Aorta (tissue), 5 donors: ENCODE data around the gene HMGCS2. TPM values are rescaled to one million over a fixed set of nuclear protein-coding genes. Genes with fewer than 3 reads are reported as not detected.
A peak's percentile ranks its signal among the peaks of the same experiment; 100 is the strongest.

Experiments
- ATAC-seq: fragments of 200-7000 bp; cut with Tn5 transposase; one replicate; pipeline ENCODE4 v1.9.1; 2022; ENCODE audit warnings: moderate library complexity; ENCODE audit not compliant: low FRiP score
- DNase-seq, 2 donors: peaks; one replicate each; pipeline ENCODE4 v3.0.0-alpha.2; 2020
- H3K27ac ChIP-seq, 2 donors: one replicate each; pipeline ENCODE4 v1.5.1; 2013; ENCODE audit warnings: low read length in 2 of 2, mild to moderate bottlenecking in 2 of 2, moderate library complexity in 2 of 2, control low read depth in 1 of 2, inconsistent platforms in 1 of 2, low read depth in 1 of 2
- H3K27me3 ChIP-seq, 2 donors: one replicate each; pipeline ENCODE4 v1.6.1; 2013; ENCODE audit warnings: control low read depth in 1 of 2, low read length in 1 of 2, mild to moderate bottlenecking in 1 of 2, moderate library complexity in 1 of 2; ENCODE audit not compliant: insufficient read depth in 2 of 2, control insufficient read depth in 1 of 2
- H3K36me3 ChIP-seq, 2 donors: one replicate each; pipeline ENCODE4 v1.6.1; 2013; ENCODE audit warnings: control low read depth in 1 of 2, low read length in 1 of 2, mild to moderate bottlenecking in 1 of 2; ENCODE audit not compliant: insufficient read depth in 2 of 2, control insufficient read depth in 1 of 2
- H3K4me1 ChIP-seq, 2 donors: one replicate each; pipeline ENCODE4 v1.6.1; 2013; ENCODE audit warnings: low read length in 2 of 2, control low read depth in 1 of 2, mild to moderate bottlenecking in 1 of 2, moderate library complexity in 1 of 2; ENCODE audit not compliant: insufficient read depth in 2 of 2, control insufficient read depth in 1 of 2
- H3K4me3 ChIP-seq, 2 donors: one replicate each; pipeline ENCODE4 v1.5.1; 2013; ENCODE audit warnings: low read length in 2 of 2, control low read depth in 1 of 2, mild to moderate bottlenecking in 1 of 2
- H3K9me3 ChIP-seq: one replicate; pipeline ENCODE4 v1.6.1; 2013; ENCODE audit warnings: mild to moderate bottlenecking, low read length; ENCODE audit not compliant: control insufficient read depth
- WGBS, 2 donors: extraction: QIAGEN DNeasy Blood & Tissue Kit; methylation state at CpG; one replicate each; pipeline ENCODE4 v1.1.7; 2013; 5-methylcytosine and 5-hydroxymethylcytosine counted together
- intact Hi-C, 2 donors: fragments of 100-400 bp; cut with DNase I; formaldehyde crosslinking; loops; one replicate each; pipeline versions ENCODE4 v1.14.2 to v1.15.0; 2022
- polyA plus RNA-seq, 2 donors: library from polyadenylated mRNA; stranded (reverse); fragments of 200-250 nt; gene quantifications; one replicate each; pipeline ENCODE4 v1.2.3, GENCODE V29; 2013
- total RNA-seq, 2 donors: library from RNA; stranded (reverse); fragmentation: NEBNext Ultra II Directional; extraction: Animal tissue kit (Norgen Biotek cat#: 25700); gene quantifications; one replicate each; pipeline ENCODE4 v1.2.1, GENCODE V29; 2021
- donor health status: healthy with polysubstance abuse.
- donor health status: Bipolar disorder and iron deficiency.
- donor health status: DM: no; HTN: no; CAD: no.
- donor health status: DM: no; HTN: no; CAD: no.
- donor health status: DM: yes; HTN: yes; CAD: no.

HMGCS2 gene
- total and polyA plus RNA-seq, 4 donors: 1.1 to 9.8 TPM; not detected in 2

DNA sequence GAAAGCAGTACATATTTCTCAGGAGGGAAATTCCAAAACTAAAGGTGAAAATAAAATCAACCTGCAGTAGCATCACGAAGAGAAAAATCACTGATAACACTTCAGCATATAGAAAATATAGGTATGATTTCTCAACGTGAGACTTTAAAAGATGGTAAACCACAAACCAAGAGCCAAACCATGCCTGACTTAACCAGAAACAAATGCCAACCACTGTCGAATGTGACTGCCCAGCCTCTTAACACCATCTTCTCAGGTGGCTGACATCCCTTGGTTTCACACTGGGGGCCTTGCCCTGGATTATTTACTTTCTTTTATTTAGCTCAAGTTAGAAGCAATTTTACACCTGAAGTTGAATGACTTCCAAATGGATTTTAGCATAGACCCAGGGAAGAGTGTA lies 10.1 kb downstream of the HMGCS2 start:
- intact Hi-C loops: no loop called here
- ATAC-seq: no peak

DNA sequence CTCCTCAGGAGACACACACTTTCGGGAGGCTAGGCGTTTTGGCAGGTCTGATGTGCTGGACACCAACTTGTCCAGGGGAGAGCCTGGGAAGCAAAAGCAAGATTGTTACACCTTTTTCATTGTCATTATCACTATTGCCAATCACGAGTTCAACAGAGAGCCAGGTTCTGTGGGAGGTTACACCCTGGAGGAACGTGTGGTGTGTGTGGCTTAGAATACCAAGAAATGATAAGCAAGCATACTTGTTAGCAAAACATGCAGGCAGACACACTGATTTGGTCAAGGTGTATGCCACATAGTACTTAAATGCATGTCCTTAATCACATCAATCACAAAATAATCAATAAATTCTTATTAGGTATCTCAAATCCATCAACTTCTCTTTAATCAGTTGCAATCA lies 16.1 kb downstream of the HMGCS2 start:
- DNase-seq (no peak), ATAC-seq (no peak)
- no peaks in the 10 kb centered on the region for H3K4me1 ChIP-seq
- no peak overlapping the region for H3K27ac ChIP-seq
- 83 to 87% methylated on average over 4 of the region's 4 CpGs for WGBS, 2 donors
- no peaks in the 10 kb centered on the region for H3K27me3 ChIP-seq
- H3K9me3 ChIP-seq: no peaks in the 10 kb centered on the region
- H3K36me3 ChIP-seq: no peaks in the 10 kb centered on the region
- intact Hi-C loops: no loop called here
- H3K4me3 ChIP-seq: no peak overlapping the region

More for the DNA sequence above, 10.1 kb downstream of the HMGCS2 start:
- DNase-seq: no peak
- Histone ChIP-seq H3K27ac (no peak overlapping the region), H3K4me3 (no peak overlapping the region), H3K27me3 (no peaks in the 10 kb centered on the region), H3K9me3 (no peaks in the 10 kb centered on the region), H3K4me1 (no peaks in the 10 kb centered on the region), H3K36me3 (no peaks in the 10 kb centered on the region)
- WGBS, 2 donors: 84 to 89% methylated on average over 3 of the region's 3 CpGs

DNA sequence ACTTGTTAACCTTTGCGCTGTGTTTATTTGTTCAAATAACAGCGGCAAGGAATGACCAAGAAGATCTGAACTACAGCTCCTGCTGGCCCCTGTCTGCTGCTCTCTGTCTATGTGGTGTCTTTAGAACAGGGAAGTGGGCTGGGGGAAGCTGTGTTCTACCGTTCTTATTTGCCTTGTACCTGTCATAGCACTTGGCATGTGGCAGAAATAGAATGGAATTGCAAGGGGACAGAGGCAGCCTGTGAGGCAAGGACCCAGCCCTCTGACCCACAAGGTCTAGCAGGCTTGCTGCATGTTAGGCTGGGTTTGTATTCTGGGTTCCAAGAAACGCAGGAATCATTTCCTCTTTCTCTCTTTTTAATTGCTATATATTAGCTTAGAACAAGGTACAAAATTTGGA lies 20.7 kb downstream of the HMGCS2 start:
- no peak overlapping the region for H3K27ac ChIP-seq

DNA sequence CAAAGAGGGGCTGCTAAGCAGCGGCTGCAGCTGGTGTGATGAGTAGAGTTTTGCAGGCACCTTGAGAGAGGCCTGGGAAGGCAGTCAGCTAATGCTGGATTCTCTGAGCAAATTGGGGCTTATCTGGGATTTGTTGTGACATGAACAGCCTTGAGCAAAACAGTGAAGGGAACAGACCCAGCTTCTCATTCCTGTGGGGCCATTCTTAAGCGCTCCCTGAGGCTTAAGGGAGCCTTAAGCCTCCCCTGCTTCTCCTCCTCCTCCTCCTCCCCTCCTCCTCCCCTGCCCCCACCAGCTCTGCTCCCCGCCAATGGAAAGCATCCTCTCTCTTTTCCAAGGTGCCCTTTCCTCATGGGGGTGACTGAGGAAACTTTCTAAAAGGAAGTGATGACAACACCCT lies 21.3 kb downstream of the HMGCS2 start:
- intact Hi-C loops: no loop called here
- DNase-seq (no peak), ATAC-seq (no peak)
- H3K27me3 ChIP-seq: no peaks in the 10 kb centered on the region
- H3K4me1 ChIP-seq: no peaks in the 10 kb centered on the region
- H3K4me3 ChIP-seq: no peak overlapping the region
- no peaks in the 10 kb centered on the region for H3K9me3 ChIP-seq
- H3K27ac ChIP-seq: no peak overlapping the region
- WGBS, 2 donors: 81 to 83% methylated on average over 3 of the region's 3 CpGs
- no peaks in the 10 kb centered on the region for H3K36me3 ChIP-seq

More for the DNA sequence above, 20.7 kb downstream of the HMGCS2 start:
- ATAC-seq: no peak
- DNase-seq: no peak
- WGBS, 2 donors: 40 to 46% methylated on average over 4 of the region's 4 CpGs
- Histone ChIP-seq H3K9me3 (no peaks in the 10 kb centered on the region), H3K27me3 (no peaks in the 10 kb centered on the region), H3K36me3 (no peaks in the 10 kb centered on the region), H3K4me1 (no peaks in the 10 kb centered on the region), H3K4me3 (no peak overlapping the region)
- intact Hi-C loops: no loop called here

DNA sequence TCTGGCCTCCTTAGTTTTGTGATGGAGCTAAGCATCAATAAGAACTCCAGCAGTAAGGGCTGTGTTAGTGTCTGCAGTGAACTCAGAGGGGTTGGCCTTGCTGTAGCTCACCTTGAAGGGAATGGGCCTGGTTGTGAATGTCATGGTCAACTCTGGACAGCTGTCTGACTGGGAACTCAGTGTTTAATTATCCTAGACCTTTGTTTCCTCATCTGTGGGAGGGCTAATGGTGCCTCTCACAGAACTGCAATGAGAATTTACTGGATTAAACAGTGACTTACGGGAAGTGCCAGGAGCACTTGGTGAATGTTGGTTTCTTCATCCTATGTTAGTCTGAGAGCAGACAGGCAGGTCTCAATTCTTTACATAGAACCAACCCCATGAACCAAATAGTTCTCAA lies 23.7 kb downstream of the HMGCS2 start:
- Histone ChIP-seq H3K9me3 (no peaks in the 10 kb centered on the region), H3K36me3 (no peaks in the 10 kb centered on the region), H3K27me3 (no peaks in the 10 kb centered on the region), H3K4me3 (no peak overlapping the region), H3K27ac (no peak overlapping the region), H3K4me1 (no peaks in the 10 kb centered on the region)
- WGBS, 2 donors: 91 to 92% methylated on average over 1 of the region's 1 CpG
- ATAC-seq: no peak
- no peak for DNase-seq
- intact Hi-C loops: no loop called here

DNA sequence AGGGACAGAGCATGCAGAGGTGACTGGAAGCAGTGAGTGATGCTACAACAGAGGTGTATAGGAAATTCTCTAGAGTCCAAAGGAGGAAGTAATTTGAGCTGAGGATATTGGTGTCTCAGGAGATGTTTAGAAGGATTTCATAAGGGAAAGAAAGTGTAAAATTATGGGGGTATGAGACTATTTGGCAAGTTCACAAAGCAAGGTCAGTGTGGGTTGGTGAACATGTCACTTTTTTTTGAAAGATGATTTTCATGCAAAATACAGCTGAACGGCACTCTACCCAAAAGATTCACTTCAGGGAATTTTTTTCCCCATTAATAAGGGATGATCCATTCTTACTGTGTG lies 24.1 kb downstream of the HMGCS2 start:
- no peak for DNase-seq
- Histone ChIP-seq H3K36me3 (no peaks in the 10 kb centered on the region), H3K4me1 (no peaks in the 10 kb centered on the region), H3K4me3 (no peak overlapping the region), H3K9me3 (no peaks in the 10 kb centered on the region), H3K27ac (no peak overlapping the region), H3K27me3 (no peaks in the 10 kb centered on the region)
- 88 to 94% methylated on average over 1 of the region's 1 CpG for WGBS, 2 donors
- no peak for ATAC-seq
- intact Hi-C loops: no loop called here

DNA sequence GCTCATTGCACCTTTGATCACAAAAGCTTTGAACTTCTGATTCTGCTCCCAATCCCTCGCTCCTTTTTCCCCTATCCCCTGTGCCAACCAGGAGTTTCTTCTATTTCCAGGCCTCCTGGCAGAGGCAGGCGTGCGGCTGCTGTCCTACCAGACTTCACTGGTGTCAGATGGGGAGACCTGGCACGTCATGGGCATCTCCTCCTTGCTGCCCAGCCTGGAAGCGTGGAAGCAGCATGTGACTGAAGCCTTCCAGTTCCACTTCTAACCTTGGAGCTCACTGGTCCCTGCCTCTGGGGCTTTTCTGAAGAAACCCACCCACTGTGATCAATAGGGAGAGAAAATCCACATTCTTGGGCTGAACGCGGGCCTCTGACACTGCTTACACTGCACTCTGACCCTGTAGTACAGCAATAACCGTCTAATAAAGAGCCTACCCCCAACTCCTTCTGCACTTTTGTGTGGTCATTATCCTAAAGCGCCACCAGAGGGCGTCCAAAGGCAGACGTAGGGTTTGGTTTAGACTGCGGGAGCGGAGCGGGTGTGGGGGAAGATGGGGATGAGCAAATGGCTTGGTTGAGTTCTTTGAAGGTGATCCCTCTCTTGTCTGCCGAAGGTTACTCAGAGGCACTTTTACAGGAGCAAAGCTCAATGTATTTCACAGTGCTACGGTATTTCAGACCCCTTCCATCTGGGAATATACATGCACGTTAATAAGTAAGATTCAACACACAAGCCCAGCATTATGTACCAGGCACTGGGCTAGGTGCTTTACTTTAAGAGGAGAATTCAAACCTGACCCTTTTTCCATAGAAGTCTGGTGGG lies 24.7 kb downstream of the HMGCS2 start:
- WGBS, 2 donors: 36 to 37% methylated on average over 17 of the region's 17 CpGs
- DNase-seq: peak in 1 of 2 donors; percentile 63
- Histone ChIP-seq H3K4me3 (no peak overlapping the region), H3K27ac (no peak overlapping the region), H3K36me3 (no peaks in the 10 kb centered on the region), H3K4me1 (no peaks in the 10 kb centered on the region), H3K9me3 (no peaks in the 10 kb centered on the region), H3K27me3 (no peaks in the 10 kb centered on the region)
- intact Hi-C loops: no loop called here
- ATAC-seq: peak; percentile 68

DNA sequence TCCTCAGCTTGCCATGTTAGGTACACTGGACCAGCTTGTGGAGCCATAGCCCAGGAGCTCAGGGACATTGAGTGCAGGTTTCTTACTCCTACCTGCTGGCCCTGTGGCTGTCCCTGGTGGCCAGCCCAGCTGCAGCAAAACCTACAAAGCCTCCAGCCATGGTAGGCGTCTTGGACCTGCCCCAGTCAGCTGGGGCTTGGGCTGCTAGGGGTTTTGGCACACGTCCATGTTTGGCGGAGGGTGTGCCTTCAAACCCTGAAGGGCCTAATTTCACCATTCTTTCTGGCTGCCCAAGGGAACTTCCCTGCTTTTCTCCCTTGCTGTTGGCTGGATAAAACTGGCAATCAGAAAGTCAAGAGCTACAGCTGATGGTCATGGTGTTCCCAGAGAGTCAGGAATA lies 25.4 kb downstream of the HMGCS2 start:
- no peak overlapping the region for H3K27ac ChIP-seq
- H3K9me3 ChIP-seq: no peaks in the 10 kb centered on the region
- no peak overlapping the region for H3K4me3 ChIP-seq
- H3K27me3 ChIP-seq: no peaks in the 10 kb centered on the region
- intact Hi-C loops: no loop called here
- no peaks in the 10 kb centered on the region for H3K4me1 ChIP-seq
- ATAC-seq (no peak), DNase-seq (no peak)
- 17 to 31% methylated on average over 3 of the region's 3 CpGs for WGBS, 2 donors
- H3K36me3 ChIP-seq: no peaks in the 10 kb centered on the region

DNA sequence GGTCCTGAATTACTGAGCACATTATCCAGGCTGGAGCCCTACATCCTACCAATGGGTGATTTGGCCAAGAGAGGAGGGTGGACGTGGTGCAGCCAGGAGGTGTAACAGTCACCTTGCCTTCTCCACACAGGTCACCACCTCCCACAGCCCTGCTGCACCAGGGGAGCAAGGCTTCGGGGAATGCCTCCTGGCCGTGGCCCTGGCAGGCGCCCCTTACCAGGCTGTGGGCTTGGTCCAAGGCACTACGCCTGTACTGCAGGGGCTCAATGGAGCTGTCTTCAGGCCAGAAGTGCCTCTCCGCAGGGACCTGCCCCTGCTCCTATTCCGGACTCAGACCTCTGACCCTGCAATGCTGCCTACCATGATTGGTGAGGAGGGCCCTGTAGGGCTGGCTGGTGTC lies 26.0 kb downstream of the HMGCS2 start:
- DNase-seq: no peak
- no peaks in the 10 kb centered on the region for H3K9me3 ChIP-seq
- H3K36me3 ChIP-seq: no peaks in the 10 kb centered on the region
- no peaks in the 10 kb centered on the region for H3K4me1 ChIP-seq
- no peak overlapping the region for H3K4me3 ChIP-seq
- intact Hi-C loops: no loop called here
- ATAC-seq: peak; percentile 2
- no peaks in the 10 kb centered on the region for H3K27me3 ChIP-seq
- WGBS, 2 donors: 75 to 77% methylated on average over 7 of the region's 7 CpGs
- H3K27ac ChIP-seq: peak overlapping the region; percentile 18 to 32
